Right forelimb (tissue), 1 donor: ENCODE results near the gene QRFP.
A peak's percentile ranks its signal among the peaks of the same experiment; 100 is the strongest.

Experiments used
- DNase-seq: peaks from one replicate; pipeline ENCODE4 v3.0.0-alpha.2; 2018

The QRFP gene

GRCh38 chr9:130904070-130905044, 7.7 kb upstream of the QRFP start:
- no peak for DNase-seq

- DNase-seq = no peak
Measured at GRCh38 chr9:130903194-130904069, 6.8 kb upstream of the QRFP start.

GRCh38 chr9:130902204-130903185, 5.9 kb upstream of the QRFP start:
- DNase-seq = no peak

GRCh38 chr9:130901498-130902203, 5.0 kb upstream of the QRFP start:
- DNase-seq = no peak

GRCh38 chr9:130900701-130901497, 4.3 kb upstream of the QRFP start:
- DNase-seq = no peak

GRCh38 chr9:130899051-130899748, 2.6 kb upstream of the QRFP start:
- no peak for DNase-seq

GRCh38 chr9:130898552-130898852, 1.9 kb upstream of the QRFP start:
- no peak for DNase-seq

- DNase-seq = no peak
Measured at GRCh38 chr9:130897848-130898551, 1.4 kb upstream of the QRFP start.

- DNase-seq = no peak
Measured at GRCh38 chr9:130897105-130897751, 616 bp upstream of the QRFP start.

GRCh38 chr9:130895481-130896232, 955 bp downstream of the QRFP start:
- DNase-seq = no peak

- no peak for DNase-seq
Measured at GRCh38 chr9:130895038-130895437, 1.6 kb downstream of the QRFP start.

- no peak for DNase-seq
Measured at GRCh38 chr9:130894546-130894945, 2.1 kb downstream of the QRFP start.

GRCh38 chr9:130893341-130894101, 3.1 kb downstream of the QRFP start:
- peak; percentile 68 for DNase-seq

- no peak for DNase-seq
Measured at GRCh38 chr9:130892477-130893304, 3.9 kb downstream of the QRFP start.

GRCh38 chr9:130891688-130892476, 4.7 kb downstream of the QRFP start:
- no peak for DNase-seq
